GM15510 (cell line): Measurements from ENCODE around the gene METAP1D.

Experiments used
- POLR2A ChIP-seq: IDR thresholded peaks from 3 replicates; pipeline ENCODE4 v1.6.1; 2011; ENCODE audit warnings: borderline replicate concordance; ENCODE audit not compliant: insufficient read length; ENCODE audit errors: extremely low read depth

The METAP1D gene

GRCh38 chr2:172050479-172051125 lies 50.8 kb downstream of the METAP1D start:
- TF ChIP-seq POLR2A = no peak

DNA sequence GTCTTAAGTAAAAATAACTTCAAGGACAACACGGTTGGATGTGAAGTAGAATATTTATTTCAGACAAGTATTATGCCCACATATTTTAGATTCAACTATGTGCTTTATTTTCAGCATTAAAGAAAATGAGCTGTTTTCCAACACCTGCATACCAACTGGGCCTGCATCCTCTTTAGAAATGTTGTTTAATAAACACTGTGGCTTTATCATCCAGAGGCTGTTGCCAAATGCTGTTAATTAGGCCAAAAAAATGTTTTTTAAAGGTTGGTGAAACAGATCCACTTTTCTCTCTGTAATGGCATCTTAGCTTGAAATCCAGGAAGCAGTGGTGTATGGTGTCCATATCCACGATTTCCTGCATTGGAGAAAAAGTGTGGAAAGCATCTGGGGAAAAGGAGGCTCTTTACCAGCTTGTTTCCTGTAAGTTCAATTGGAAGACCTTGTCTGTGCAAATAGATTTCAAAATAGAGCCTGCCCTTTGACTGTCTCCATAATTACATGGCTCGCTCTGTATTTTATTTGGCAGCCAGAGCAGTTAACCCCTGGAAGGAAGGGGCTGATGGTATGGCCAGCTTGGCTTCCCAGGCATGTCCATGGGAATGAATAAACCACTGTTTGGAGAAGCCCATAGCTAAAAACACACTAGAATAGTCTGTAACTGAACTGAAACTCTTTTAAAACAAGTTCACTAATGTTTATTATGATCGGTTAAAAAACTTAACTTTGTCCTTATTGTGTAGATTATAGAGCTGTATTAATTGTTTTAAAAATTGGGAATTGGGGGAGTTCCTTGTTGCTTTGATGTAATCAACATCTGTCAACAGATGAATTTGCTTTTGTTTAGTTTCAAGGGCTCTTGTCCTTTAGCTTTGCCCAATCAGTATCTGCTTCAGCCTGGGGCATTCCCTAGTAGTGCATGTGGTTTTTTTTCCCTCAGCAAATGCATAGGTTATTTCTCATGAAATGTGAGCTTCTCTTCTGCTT lies 52.5 kb downstream of the METAP1D start:
- no peak for TF ChIP-seq POLR2A

DNA sequence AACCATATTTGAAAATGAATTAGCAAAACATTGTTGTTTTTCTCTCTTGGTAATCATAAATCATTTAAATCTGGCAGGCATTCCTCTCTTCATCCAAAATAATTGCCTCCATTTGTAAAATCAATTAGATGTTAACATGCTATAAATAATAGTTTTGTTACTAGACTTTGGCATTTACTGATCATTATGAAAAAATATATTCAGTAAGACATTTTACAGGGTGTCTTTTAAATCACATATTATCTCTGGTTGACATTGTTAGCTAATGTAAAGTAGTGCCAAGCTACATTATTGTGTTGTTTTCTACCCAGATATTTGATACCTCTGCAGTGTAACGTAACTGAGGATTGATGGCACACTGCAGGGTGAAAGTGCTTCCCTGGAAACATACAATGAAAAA lies 53.7 kb downstream of the METAP1D start:
- no peak for TF ChIP-seq POLR2A

GRCh38 chr2:172056293-172056692 lies 56.5 kb downstream of the METAP1D start:
- no peak for TF ChIP-seq POLR2A

DNA sequence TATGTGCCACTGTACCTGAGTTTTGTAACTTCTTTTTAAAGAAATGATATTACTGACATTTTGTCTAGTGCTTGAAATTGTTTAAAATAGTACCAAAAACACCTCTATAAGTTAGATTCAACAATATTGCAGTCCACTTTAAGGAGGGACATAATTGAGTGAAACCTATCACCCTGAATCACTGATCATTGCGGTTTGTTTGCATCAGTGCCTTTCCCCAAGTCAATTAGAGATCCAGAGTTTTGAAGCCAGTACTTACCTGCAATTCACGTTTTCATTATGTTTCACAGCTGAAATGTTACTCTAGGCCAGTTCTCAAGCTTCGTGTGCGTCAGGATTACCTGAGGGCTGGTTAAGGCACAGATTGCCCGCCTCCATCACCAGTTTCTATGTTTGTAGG lies 58.9 kb downstream of the METAP1D start:
- no peak for TF ChIP-seq POLR2A

DNA sequence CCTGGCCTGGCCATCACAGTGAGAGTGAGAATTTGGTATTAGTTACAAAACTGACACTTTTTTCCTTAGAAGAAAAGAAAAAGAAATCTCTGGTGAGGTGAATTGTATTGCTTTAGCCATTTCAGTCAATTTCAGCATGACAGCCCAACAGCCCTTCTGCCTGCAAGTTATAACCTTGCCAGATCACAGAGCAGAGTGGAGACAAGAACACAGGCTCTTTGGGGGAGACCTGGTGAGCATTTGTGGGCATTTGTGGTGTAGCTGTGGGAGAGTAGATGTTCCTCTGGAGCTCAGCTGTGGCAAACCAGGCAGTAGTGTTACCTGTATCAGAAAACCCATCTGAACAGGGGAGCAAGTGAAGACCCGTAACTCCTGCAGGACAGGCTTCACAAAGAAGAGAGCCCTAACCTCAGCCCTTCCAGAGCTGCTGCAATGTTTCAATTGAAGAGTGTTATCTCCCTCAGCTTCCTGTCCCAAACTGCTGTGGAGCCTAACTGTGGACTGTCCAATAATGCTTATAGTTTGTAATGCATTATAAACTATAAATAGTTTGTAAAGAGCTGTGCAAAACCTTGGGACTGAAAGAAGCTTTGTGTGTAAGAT lies 62.8 kb downstream of the METAP1D start:
- no peak for TF ChIP-seq POLR2A

DNA sequence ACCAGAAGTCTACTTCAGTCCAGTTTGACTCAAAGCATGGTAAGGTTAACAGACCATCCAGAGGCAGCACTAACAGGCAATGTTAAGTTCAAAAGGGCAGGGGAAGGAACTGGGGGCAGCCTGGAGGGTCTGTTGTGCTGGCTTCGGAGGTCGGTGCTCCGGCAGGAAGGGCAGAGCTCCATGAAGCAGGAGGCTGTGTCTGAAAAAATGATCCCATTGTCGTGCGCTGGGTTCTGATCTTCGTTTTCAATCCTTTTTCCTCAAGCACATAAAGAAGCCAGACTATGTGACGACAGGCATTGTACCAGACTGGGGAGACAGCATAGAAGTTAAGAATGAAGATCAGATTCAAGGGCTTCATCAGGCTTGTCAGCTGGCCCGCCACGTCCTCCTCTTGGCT lies 63.7 kb downstream of the METAP1D start:
- TF ChIP-seq POLR2A = no peak

- no peak for TF ChIP-seq POLR2A
Measured at GRCh38 chr2:172065111-172065510, 65.4 kb downstream of the METAP1D start.

- no peak for TF ChIP-seq POLR2A
Measured at GRCh38 chr2:172066394-172066886, 66.7 kb downstream of the METAP1D start.

DNA sequence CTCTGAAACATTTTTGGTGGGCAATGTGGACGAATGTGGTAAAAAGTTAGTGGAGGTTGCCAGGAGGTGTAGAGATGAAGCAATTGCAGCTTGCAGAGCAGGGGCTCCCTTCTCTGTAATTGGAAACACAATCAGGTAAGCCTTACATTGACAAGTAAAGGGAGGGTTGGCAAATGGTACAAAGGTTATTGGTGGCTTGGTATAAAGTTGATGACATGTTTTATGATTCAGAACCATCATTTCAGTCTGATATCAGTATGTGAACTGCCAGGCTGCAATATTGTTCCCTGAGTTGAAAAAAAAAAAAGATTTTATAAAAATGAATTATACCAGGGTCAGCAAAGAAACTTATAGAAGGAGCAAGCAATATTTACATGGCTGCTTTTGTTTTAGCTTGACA lies 71.2 kb downstream of the METAP1D start:
- no peak for TF ChIP-seq POLR2A

GRCh38 chr2:172072303-172072702 lies 72.5 kb downstream of the METAP1D start:
- no peak for TF ChIP-seq POLR2A

- no peak for TF ChIP-seq POLR2A
Measured at GRCh38 chr2:172072706-172073105, 73.0 kb downstream of the METAP1D start.

GRCh38 chr2:172073518-172073917 lies 73.8 kb downstream of the METAP1D start:
- TF ChIP-seq POLR2A = no peak

GRCh38 chr2:172074254-172074653 lies 74.5 kb downstream of the METAP1D start:
- TF ChIP-seq POLR2A = no peak

DNA sequence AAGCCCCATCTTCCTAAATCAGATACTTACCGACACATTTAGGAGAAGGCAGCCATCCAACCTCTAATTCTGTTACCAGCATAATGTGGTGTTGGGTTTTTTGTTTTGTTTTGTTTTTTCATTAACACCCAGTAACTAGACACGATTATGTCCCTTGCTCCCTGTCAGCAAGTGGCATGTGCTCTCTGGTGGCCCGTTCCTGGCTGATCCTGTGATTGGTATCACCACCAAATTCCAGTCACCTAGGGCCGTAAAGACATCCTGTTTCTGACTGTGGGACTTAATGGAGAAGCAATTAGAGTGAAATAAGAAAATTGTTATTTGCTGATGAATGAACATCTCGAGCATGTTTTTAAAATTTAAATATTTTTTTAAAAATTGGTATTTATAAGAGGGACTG lies 79.7 kb downstream of the METAP1D start:
- no peak for TF ChIP-seq POLR2A
